ENCODE measurements around the gene ATAT1. TPM values are rescaled to one million over a fixed set of nuclear protein-coding genes. Genes with fewer than 3 reads are reported as not detected.

The ATAT1 gene
- total RNA-seq, 4 donors from 2014 or later, result 8.5 to 10.2 (median 10.1) TPM; not detected in 1

DNA sequence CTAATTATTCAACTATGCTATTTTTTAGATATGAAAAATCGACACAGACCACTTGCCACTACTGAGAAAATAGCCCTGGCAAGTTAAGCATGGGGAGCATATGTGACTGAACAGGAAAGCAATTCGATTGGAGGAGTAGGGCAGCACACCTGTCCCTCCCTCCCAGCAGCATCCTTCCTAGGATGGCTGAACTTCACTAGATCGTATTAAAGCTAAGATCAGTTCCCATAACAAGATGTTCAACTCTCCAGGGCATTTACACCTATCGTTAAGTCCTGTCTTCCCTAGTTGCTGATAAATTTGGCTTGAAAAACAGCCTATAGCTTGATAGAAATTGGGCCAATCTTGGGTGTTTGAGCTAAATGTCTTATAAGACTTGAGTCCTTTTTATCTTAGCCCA, 16.6 kb upstream of the ATAT1 start:
- intact Hi-C loops (cut with DNase I; ENCODE audit: low total_unique reads), result no loop called here
- Histone ChIP-seq H3K27me3 (no peaks in the 10 kb centered on the region), H3K27ac (peak overlapping the region; percentile 26 to 98), H3K4me3 (no peak overlapping the region), H3K4me1 (peaks cover 0 to 21% of the 10 kb centered on the region in 2 donors), H3K9me3 (no peaks in the 10 kb centered on the region), H3K36me3 (no peaks in the 10 kb centered on the region)
- DNase-seq, result no peak
- TF ChIP-seq, protein P1, sequence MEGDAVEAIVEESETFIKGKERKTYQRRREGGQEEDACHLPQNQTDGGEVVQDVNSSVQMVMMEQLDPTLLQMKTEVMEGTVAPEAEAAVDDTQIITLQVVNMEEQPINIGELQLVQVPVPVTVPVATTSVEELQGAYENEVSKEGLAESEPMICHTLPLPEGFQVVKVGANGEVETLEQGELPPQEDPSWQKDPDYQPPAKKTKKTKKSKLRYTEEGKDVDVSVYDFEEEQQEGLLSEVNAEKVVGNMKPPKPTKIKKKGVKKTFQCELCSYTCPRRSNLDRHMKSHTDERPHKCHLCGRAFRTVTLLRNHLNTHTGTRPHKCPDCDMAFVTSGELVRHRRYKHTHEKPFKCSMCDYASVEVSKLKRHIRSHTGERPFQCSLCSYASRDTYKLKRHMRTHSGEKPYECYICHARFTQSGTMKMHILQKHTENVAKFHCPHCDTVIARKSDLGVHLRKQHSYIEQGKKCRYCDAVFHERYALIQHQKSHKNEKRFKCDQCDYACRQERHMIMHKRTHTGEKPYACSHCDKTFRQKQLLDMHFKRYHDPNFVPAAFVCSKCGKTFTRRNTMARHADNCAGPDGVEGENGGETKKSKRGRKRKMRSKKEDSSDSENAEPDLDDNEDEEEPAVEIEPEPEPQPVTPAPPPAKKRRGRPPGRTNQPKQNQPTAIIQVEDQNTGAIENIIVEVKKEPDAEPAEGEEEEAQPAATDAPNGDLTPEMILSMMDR (IDR thresholded peaks at IDR 0.05), result no peak
- no peak for TF ChIP-seq POLR2A (IDR thresholded peaks at IDR 0.05)

DNA sequence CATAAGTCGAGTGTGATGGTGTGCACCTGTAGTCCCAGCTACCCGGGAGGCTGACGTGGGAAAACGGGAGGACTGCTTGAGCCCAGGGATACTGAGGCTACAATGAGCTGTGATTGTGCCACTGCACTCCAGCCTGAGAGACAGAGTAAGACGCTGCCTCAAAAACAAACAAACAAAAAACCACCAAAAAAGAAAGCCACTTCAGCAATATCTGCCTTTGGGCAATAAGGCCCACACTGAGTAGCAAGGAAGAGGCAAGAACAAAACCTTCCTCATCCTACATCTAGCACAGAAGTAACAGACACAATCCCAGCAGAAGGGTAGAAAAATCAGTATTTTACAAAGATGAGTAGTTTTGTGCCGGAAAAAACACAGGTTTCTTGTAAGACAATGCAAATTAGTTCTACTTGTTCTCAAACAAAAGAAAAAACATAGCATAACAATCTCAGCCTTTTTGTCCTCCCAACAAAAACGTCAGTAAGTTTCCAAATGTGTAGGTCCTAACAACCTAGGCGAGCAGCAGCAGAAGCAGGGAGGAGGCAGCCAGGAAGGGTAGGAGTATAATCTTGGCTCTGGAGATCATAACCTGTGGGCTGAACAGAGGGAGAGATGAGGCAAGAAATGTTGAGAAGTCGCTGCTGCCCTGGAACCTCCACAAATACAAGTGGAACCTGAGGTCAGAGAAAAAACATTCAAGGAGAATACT, 15.4 kb upstream of the ATAT1 start:
- H3K4me1 ChIP-seq, result peaks cover 0 to 21% of the 10 kb centered on the region in 2 donors
- H3K36me3 ChIP-seq, result no peaks in the 10 kb centered on the region
- TF ChIP-seq, protein P1 (IDR thresholded peaks at IDR 0.05), result no peak
- no peaks in the 10 kb centered on the region for H3K9me3 ChIP-seq
- intact Hi-C loops (cut with DNase I; ENCODE audit: low total_unique reads), result no loop called here
- no peak for DNase-seq
- H3K27me3 ChIP-seq, result no peaks in the 10 kb centered on the region
- H3K4me3 ChIP-seq, result no peak overlapping the region
- H3K27ac ChIP-seq, result peak overlapping the region; percentile 36 to 98

DNA sequence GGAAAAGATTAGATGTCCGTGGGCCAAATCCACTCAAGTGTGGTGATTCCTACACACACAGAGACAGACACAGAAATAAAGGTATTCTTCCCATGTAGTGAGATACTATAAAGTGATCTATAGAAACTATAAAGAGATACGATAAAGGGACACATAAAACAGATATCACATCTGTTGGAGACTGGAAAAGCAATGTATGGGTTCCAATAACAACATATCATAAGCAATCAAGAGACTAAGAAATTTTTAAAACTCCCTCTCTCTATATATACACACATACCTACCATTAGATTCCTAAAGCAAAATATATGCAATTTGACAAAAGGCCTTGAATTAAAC, 14.8 kb upstream of the ATAT1 start:
- DNase-seq, result no peak
- Histone ChIP-seq H3K4me3 (no peak overlapping the region), H3K36me3 (no peaks in the 10 kb centered on the region), H3K27me3 (no peaks in the 10 kb centered on the region), H3K27ac (peak overlapping the region; percentile 36 to 98), H3K9me3 (no peaks in the 10 kb centered on the region), H3K4me1 (peaks cover 0 to 21% of the 10 kb centered on the region in 2 donors)
- TF ChIP-seq, protein P1 (IDR thresholded peaks at IDR 0.05), result no peak
- no peak for TF ChIP-seq POLR2A (IDR thresholded peaks at IDR 0.05)
- intact Hi-C loops (cut with DNase I; ENCODE audit: low total_unique reads), result no loop called here

DNA sequence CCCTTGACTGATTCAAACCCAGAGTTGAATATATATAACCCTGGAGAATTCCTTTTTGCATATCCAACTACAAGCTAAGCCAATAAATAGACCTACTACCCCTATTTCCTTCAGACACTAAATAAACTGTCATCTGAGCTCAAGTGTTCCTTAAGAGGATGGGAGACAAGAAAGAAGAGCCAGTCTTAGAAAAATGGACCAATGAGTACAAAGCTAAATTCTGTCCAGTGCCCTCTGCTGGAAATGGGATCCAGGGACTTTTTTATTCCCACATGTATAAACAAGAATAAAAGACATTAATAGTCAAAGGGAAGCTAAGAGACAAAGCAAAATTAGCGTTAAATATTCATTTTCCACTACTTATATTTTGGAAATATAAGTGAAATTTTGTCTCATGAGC, 14.5 kb upstream of the ATAT1 start:
- H3K9me3 ChIP-seq, result no peaks in the 10 kb centered on the region
- H3K27me3 ChIP-seq, result no peaks in the 10 kb centered on the region
- H3K4me1 ChIP-seq, result peaks cover 0 to 21% of the 10 kb centered on the region in 2 donors
- no peak overlapping the region for H3K4me3 ChIP-seq
- DNase-seq, result no peak
- peak overlapping the region; percentile 36 to 98 for H3K27ac ChIP-seq
- intact Hi-C loops (cut with DNase I; ENCODE audit: low total_unique reads), result no loop called here
- H3K36me3 ChIP-seq, result no peaks in the 10 kb centered on the region
- TF ChIP-seq, protein P1 (IDR thresholded peaks at IDR 0.05), result peak in 1 of 4 experiments; percentile 27
- TF ChIP-seq POLR2A (IDR thresholded peaks at IDR 0.05), result no peak

DNA sequence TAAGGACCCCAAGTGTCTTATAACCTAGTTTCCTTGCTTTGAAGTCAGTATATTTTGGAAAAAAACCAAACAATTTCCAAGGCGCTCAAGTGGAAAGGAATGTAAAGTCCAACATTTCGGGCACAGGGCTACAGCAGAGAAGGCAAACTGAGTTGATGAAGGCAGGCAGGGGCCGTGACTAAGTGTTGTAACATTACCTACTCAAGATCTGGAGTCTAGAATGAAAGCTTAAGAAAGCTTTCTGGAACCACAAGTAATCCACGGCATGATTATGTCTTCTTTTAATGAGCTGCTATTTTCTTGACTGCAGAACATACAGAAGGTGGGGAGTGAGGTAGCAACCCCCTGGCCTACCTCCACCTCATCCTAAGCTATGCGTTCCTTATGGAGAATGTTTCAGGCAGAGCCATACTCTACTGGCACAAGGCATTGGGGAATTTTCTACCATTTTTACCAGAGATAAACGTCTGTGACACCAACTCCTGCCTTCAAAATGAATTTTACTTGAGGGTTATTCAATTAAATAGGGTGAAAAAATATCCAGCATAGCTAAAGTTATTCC, 13.9 kb upstream of the ATAT1 start:
- Histone ChIP-seq H3K27me3 (no peaks in the 10 kb centered on the region), H3K9me3 (no peaks in the 10 kb centered on the region), H3K36me3 (no peaks in the 10 kb centered on the region), H3K27ac (peak overlapping the region; percentile 36 to 98), H3K4me3 (no peak overlapping the region), H3K4me1 (peaks cover 0 to 21% of the 10 kb centered on the region in 2 donors)
- intact Hi-C loops (cut with DNase I; ENCODE audit: low total_unique reads), result no loop called here
- TF ChIP-seq, protein P1 (IDR thresholded peaks at IDR 0.05), result no peak
- no peak for TF ChIP-seq POLR2A (IDR thresholded peaks at IDR 0.05)
- DNase-seq, result no peak
